ENCODE data around the gene SCYL2. TPM values are rescaled to one million over a fixed set of nuclear protein-coding genes. Genes with fewer than 3 reads are reported as not detected.

SCYL2 gene
- total and polyA plus RNA-seq, 2 of the 13 experiments (the other 11 are each of a cell fraction or from before 2014, with no cell fraction given), result 11.4 to 28.8 TPM

GRCh38 chr12:100266835-100267602 is at the start of gene SCYL2, which contains the start of gene DEPDC4 (continued):
- peak; percentile 39; the same call in 1 of the 2 replicates for TF ChIP-seq ZNF350 (CRISPR knock-in tag; IDR thresholded peaks at IDR 0.05; ENCODE audit: borderline replicate concordance, low read depth)
- TF ChIP-seq CEBPZ (IDR thresholded peaks at IDR 0.05; ENCODE audit: low read length), result no peak
- TF ChIP-seq HDAC1 (CRISPR knock-in tag; IDR thresholded peaks at IDR 0.05), result peak; percentile 69
- TF ChIP-seq SIN3B (IDR thresholded peaks at IDR 0.05; ENCODE audit: low read length), result peak; percentile 84
- no peak for TF ChIP-seq RXRB (CRISPR knock-in tag; IDR thresholded peaks at IDR 0.05; ENCODE audit: borderline replicate concordance)
- TF ChIP-seq, protein P1, sequence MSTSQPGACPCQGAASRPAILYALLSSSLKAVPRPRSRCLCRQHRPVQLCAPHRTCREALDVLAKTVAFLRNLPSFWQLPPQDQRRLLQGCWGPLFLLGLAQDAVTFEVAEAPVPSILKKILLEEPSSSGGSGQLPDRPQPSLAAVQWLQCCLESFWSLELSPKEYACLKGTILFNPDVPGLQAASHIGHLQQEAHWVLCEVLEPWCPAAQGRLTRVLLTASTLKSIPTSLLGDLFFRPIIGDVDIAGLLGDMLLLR (CRISPR knock-in tag; IDR thresholded peaks at IDR 0.05), result peak; percentile 56; the same call in 1 of the 2 replicates
- no peak for TF ChIP-seq ZNF510 (CRISPR knock-in tag; IDR thresholded peaks at IDR 0.05; ENCODE audit: low read depth)
- no peak for TF ChIP-seq TFDP1 (CRISPR knock-in tag; IDR thresholded peaks at IDR 0.05; ENCODE audit: borderline replicate concordance)
- TF ChIP-seq LCORL (IDR thresholded peaks at IDR 0.05), result no peak
- TF ChIP-seq LCORL (CRISPR knock-in tag; IDR thresholded peaks at IDR 0.05), result peak; percentile 71; the same call in 1 of the 2 replicates
- TF ChIP-seq ZNF160 (CRISPR knock-in tag; IDR thresholded peaks at IDR 0.05), result no peak
- TF ChIP-seq ZNF614 (CRISPR knock-in tag; IDR thresholded peaks at IDR 0.05; ENCODE audit: borderline replicate concordance), result peak; percentile 18; the same call in 1 of the 2 replicates
- peak; percentile 75; the same call in 1 of the 2 replicates for TF ChIP-seq ZNF446 (CRISPR knock-in tag; IDR thresholded peaks at IDR 0.05)
- TF ChIP-seq, protein P2, sequence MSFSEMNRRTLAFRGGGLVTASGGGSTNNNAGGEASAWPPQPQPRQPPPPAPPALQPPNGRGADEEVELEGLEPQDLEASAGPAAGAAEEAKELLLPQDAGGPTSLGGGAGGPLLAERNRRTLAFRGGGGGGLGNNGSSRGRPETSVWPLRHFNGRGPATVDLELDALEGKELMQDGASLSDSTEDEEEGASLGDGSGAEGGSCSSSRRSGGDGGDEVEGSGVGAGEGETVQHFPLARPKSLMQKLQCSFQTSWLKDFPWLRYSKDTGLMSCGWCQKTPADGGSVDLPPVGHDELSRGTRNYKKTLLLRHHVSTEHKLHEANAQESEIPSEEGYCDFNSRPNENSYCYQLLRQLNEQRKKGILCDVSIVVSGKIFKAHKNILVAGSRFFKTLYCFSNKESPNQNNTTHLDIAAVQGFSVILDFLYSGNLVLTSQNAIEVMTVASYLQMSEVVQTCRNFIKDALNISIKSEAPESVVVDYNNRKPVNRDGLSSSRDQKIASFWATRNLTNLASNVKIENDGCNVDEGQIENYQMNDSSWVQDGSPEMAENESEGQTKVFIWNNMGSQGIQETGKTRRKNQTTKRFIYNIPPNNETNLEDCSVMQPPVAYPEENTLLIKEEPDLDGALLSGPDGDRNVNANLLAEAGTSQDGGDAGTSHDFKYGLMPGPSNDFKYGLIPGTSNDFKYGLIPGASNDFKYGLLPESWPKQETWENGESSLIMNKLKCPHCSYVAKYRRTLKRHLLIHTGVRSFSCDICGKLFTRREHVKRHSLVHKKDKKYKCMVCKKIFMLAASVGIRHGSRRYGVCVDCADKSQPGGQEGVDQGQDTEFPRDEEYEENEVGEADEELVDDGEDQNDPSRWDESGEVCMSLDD (CRISPR knock-in tag; IDR thresholded peaks at IDR 0.05; ENCODE audit: borderline replicate concordance), result no peak
- TF ChIP-seq NFKB2 (CRISPR knock-in tag; IDR thresholded peaks at IDR 0.05; ENCODE audit: borderline replicate concordance), result no peak
- TF ChIP-seq ZNF337 (CRISPR knock-in tag; IDR thresholded peaks at IDR 0.05; ENCODE audit: borderline replicate concordance, low read depth), result 0 out of 2 replicates have a peak, but pooled peaks have one; percentile 22
- peak; percentile 79; the same call in 1 of the 2 replicates for TF ChIP-seq FOXC1 (CRISPR knock-in tag; IDR thresholded peaks at IDR 0.05; ENCODE audit: borderline replicate concordance)
- peak; percentile 50; the same call in 1 of the 2 replicates for TF ChIP-seq ZNF501 (CRISPR knock-in tag; IDR thresholded peaks at IDR 0.05)
- TF ChIP-seq, protein P3, sequence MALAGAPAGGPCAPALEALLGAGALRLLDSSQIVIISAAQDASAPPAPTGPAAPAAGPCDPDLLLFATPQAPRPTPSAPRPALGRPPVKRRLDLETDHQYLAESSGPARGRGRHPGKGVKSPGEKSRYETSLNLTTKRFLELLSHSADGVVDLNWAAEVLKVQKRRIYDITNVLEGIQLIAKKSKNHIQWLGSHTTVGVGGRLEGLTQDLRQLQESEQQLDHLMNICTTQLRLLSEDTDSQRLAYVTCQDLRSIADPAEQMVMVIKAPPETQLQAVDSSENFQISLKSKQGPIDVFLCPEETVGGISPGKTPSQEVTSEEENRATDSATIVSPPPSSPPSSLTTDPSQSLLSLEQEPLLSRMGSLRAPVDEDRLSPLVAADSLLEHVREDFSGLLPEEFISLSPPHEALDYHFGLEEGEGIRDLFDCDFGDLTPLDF (CRISPR knock-in tag; IDR thresholded peaks at IDR 0.05), result no peak
- TF ChIP-seq POGZ (CRISPR knock-in tag; IDR thresholded peaks at IDR 0.05), result 0 out of 2 replicates have a peak, but pooled peaks have one; percentile 7

Measured in HepG2 (cell line).